ENCODE data around the gene PIP5K1C. TPM values are rescaled to one million over a fixed set of nuclear protein-coding genes. Genes with fewer than 3 reads are reported as not detected.

PIP5K1C gene
- total RNA-seq, 3 donors from 2014 or later (not counting 1 experiment from before 2014, with no cell fraction given) = 35.0 to 49.2 (median 36.8) TPM

DNA sequence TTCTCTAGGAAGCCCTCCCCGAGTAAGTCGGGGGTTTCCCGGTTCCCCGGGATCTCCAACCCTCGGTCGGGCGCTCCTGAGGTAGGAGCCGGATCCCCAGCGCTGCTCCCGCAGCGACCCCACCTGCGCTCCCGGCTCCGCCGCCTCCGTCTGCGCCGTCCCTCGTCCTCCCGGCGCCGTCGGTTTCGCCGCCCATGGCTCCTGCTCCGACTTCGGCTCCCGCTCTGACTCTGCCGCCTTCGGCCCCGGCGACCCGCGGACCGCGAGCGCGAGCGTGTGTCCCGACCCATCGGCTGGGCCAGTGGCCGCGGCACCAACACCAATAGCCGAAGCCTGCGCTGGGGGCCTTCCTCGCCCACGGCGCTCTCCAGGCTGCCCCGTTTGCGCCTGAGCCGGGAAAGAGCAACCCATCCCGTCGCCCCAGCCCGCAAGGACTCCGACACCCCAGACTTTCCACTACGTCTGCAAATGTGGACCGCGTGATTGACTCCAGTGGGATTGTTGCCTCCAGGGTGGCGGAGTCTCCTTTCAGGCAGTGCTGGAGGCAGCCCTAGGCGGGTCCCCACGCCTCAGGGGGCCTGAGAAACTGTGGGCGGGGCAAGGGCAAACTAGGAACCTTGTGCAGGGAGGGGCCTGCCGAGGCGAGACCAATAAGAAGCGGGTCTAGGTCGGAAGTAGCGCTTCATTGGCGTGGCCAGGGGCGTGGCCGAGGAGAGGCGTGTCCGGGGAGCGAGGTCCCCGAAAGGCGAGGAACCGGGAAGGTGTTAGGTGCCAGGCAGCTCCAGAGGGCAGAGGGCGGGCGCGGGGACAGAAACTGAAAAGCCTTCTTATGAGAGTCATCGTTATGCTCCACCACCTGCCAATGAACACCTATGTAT, 73.6 kb downstream of the PIP5K1C start, which contains the start of gene CACTIN:
TSS of gene CACTIN (minus strand) at position 318 of the 878 bp plus-strand sequence. CDS start at position 290, 28 bp downstream.
- peaks cover 27% of the 10 kb centered on the region for H3K4me1 ChIP-seq (ENCODE audit: control insufficient read depth, insufficient read depth, low read length)
- DNase-seq (peak; percentile 97 to 99), ATAC-seq (peak; percentile 96 to 99 (median 97))
- H3K27ac Mint-ChIP-seq = peak within 1 kb of the TSS; percentile 96 to 99
- peak within 1 kb of the TSS; percentile 72 for H3K4me3 ChIP-seq (ENCODE audit: low read length)
- H3K27ac ChIP-seq (ENCODE audit: low read length) = peak within 1 kb of the TSS; percentile 94
- no peaks in the 10 kb centered on the region for H3K9me3 Mint-ChIP-seq
- H3K36me3 Mint-ChIP-seq = no peaks in the 10 kb centered on the region
- H3K36me3 ChIP-seq (ENCODE audit: control insufficient read depth, insufficient read depth, low read length) = peaks cover 14% of the 10 kb centered on the region
- intact Hi-C loops (cut with micrococcal nuclease) = loop anchor here (2.0 kb wide), 1 partner anchor 54 kb away; the partner anchor contains the start of gene HMG20B
- H3K27me3 ChIP-seq (ENCODE audit: control insufficient read depth, insufficient read depth, low read length) = no peaks in the 10 kb centered on the region
- under 1% methylated on average over 78 of the region's 80 CpGs for WGBS (ENCODE audit: insufficient coverage)
- no peaks in the 10 kb centered on the region for H3K27me3 Mint-ChIP-seq (ENCODE audit: low read depth in 2 of 2)
- H3K9me3 ChIP-seq (ENCODE audit: control insufficient read depth, insufficient read depth, low read length) = no peaks in the 10 kb centered on the region
- TF ChIP-seq, protein P1, sequence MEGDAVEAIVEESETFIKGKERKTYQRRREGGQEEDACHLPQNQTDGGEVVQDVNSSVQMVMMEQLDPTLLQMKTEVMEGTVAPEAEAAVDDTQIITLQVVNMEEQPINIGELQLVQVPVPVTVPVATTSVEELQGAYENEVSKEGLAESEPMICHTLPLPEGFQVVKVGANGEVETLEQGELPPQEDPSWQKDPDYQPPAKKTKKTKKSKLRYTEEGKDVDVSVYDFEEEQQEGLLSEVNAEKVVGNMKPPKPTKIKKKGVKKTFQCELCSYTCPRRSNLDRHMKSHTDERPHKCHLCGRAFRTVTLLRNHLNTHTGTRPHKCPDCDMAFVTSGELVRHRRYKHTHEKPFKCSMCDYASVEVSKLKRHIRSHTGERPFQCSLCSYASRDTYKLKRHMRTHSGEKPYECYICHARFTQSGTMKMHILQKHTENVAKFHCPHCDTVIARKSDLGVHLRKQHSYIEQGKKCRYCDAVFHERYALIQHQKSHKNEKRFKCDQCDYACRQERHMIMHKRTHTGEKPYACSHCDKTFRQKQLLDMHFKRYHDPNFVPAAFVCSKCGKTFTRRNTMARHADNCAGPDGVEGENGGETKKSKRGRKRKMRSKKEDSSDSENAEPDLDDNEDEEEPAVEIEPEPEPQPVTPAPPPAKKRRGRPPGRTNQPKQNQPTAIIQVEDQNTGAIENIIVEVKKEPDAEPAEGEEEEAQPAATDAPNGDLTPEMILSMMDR (IDR thresholded peaks at IDR 0.05) = no peak
- H3K4me1 Mint-ChIP-seq = peaks cover 17 to 29% of the 10 kb centered on the region in 2 donors
- H3K4me3 Mint-ChIP-seq = peak within 1 kb of the TSS; percentile 99

DNA sequence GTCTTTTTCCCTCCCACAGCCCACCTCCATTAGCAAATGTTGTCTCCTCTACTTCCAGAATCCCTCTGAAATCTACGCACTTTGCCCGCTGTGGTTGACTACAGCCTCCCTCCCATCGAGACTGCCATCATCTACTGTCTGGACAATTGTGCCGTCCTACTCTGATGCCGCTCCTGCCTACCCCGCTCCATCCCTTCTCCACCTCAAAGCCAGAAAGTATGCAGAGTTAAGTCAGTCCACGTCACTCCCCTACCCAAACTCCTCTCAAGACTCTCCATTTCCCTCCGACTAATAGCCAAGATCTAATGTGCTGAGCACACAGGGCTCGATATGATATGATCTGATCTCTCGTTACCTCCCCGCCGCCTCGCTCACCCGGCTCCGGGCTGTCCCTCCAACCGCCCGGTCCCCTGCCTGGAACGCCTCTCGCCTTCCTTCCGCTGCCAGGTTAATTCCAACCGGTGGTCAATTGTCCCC, 74.2 kb downstream of the PIP5K1C start:
- no peaks in the 10 kb centered on the region for H3K9me3 Mint-ChIP-seq
- H3K27me3 Mint-ChIP-seq (ENCODE audit: low read depth in 2 of 2) = no peaks in the 10 kb centered on the region
- DNase-seq (no peak), ATAC-seq (no peak)
- no peaks in the 10 kb centered on the region for H3K9me3 ChIP-seq (ENCODE audit: control insufficient read depth, insufficient read depth, low read length)
- no peaks in the 10 kb centered on the region for H3K27me3 ChIP-seq (ENCODE audit: control insufficient read depth, insufficient read depth, low read length)
- H3K4me3 ChIP-seq (ENCODE audit: low read length) = peak overlapping the region; percentile 72
- H3K36me3 Mint-ChIP-seq = no peaks in the 10 kb centered on the region
- H3K4me1 ChIP-seq (ENCODE audit: control insufficient read depth, insufficient read depth, low read length) = peaks cover 27% of the 10 kb centered on the region
- peak overlapping the region; percentile 34 for H3K27ac ChIP-seq (ENCODE audit: low read length)
- WGBS (ENCODE audit: insufficient coverage) = 2% methylated on average over 21 of the region's 21 CpGs
- TF ChIP-seq, protein P1 (IDR thresholded peaks at IDR 0.05) = no peak
- peaks cover 17 to 29% of the 10 kb centered on the region in 2 donors for H3K4me1 Mint-ChIP-seq
- H3K4me3 Mint-ChIP-seq = peak overlapping the region; percentile 99
- intact Hi-C loops (cut with micrococcal nuclease) = loop anchor here (2.0 kb wide), 1 partner anchor 53 kb away; the partner anchor contains the start of gene HMG20B
- H3K36me3 ChIP-seq (ENCODE audit: control insufficient read depth, insufficient read depth, low read length) = peaks cover 17% of the 10 kb centered on the region
- H3K27ac Mint-ChIP-seq = peak overlapping the region; percentile 96 to 99

DNA sequence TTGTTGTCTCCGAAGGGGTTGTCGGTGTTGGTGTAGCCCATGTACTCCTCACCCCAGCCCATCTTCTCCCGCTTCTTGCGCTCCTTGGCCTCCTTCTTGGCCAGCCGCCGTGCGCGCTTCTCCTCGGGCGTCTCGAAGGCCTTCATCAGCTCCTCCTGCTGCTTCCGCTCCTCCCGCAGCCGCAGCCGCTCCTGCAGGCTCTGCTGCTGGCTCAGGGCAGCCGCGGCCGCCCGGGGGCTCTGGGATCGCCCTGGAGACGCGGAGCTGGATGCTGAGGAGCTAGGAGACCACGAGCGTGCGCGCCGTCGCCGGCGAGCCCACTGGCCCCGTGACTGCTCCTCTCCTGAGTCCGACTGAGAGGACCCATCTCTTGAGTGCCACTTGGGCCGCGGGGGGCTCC, 76.6 kb downstream of the PIP5K1C start:
- H3K27me3 Mint-ChIP-seq (ENCODE audit: low read depth in 2 of 2) = no peaks in the 10 kb centered on the region
- no peak overlapping the region for H3K27ac ChIP-seq (ENCODE audit: low read length)
- H3K36me3 Mint-ChIP-seq = no peaks in the 10 kb centered on the region
- no peaks in the 10 kb centered on the region for H3K27me3 ChIP-seq (ENCODE audit: control insufficient read depth, insufficient read depth, low read length)
- 96% methylated on average over 34 of the region's 34 CpGs for WGBS (ENCODE audit: insufficient coverage)
- no peak overlapping the region for H3K4me3 ChIP-seq (ENCODE audit: low read length)
- TF ChIP-seq, protein P1 (IDR thresholded peaks at IDR 0.05) = no peak
- H3K36me3 ChIP-seq (ENCODE audit: control insufficient read depth, insufficient read depth, low read length) = peaks cover 34% of the 10 kb centered on the region
- DNase-seq = no peak
- H3K4me1 Mint-ChIP-seq = peaks cover 17 to 29% of the 10 kb centered on the region in 2 donors
- no peak overlapping the region for H3K4me3 Mint-ChIP-seq
- peaks cover 27% of the 10 kb centered on the region for H3K4me1 ChIP-seq (ENCODE audit: control insufficient read depth, insufficient read depth, low read length)
- ATAC-seq = no peak
- H3K27ac Mint-ChIP-seq = no peak overlapping the region
- intact Hi-C loops (cut with micrococcal nuclease) = no loop called here
- H3K9me3 Mint-ChIP-seq = no peaks in the 10 kb centered on the region
- no peaks in the 10 kb centered on the region for H3K9me3 ChIP-seq (ENCODE audit: control insufficient read depth, insufficient read depth, low read length)
